Measurements from ENCODE around the gene DBET.
"Not testable (repeated sequence)": the region's sequence is repeated elsewhere in the genome, so short reads cannot be mapped to it uniquely, and the experiment has no call there.

DBET gene

DNA sequence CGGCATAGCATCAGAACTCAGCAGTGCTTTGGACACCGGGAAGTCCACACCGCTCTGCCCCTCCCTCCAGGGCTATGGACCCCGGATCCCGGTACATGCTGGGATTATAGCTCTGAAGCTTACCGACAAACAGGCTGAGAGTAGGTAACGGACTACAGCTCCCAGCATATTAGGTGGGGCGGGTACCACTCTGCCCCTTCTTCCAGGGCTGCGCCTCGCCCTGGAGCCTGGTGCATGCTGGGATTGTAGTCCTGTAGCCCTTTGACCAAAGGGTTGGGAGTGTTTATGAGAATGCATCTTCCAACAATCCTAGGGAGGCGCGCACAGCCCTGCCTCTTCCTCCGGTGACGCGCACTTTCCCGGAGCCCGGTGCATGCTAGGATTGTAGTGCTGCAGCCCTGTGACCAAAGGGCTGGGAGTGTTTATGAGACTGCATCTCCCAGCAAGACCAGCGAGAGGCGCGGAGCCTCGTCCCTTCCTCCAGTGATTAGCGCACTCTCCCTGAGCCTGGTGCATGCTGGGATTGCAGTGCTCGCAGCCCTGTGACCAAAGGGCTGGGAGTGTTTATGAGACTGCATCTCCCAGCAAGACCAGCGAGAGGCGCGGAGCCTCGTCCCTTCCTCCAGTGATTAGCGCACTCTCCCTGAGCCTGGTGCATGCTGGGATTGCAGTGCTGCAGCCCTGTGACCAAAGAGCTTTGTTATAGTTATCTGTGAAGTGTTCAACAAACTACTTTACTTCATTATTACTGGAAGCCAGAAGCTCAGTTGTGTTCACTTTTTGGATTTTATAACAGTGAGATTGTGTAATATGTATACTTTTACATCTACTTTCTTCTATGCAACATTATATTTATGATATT is 14.7 kb upstream of the DBET start:
- DNase-seq (ENCODE audit: low read depth), result not testable (repeated sequence)

DNA sequence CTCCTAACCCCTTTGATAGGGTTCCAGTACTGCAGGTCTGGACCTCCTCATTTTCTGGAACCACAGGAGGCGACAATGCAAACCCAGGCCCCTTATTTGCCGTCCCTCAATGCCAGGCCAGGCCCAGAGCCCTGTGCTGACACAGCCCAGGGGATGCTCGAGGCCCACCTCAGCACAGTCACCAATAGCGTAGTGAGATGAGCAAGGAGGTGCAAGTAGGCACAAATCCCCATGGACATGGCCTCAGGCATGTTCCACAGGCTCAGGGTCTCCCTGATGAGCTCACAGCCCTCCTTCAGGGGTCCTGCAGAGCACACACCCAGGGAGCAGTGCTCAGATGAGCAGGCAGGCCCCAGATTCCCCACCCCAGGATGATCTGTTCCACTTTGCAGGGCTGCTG is 5.3 kb upstream of the DBET start:
- DNase-seq (ENCODE audit: low read depth), result not testable (repeated sequence)

DNA sequence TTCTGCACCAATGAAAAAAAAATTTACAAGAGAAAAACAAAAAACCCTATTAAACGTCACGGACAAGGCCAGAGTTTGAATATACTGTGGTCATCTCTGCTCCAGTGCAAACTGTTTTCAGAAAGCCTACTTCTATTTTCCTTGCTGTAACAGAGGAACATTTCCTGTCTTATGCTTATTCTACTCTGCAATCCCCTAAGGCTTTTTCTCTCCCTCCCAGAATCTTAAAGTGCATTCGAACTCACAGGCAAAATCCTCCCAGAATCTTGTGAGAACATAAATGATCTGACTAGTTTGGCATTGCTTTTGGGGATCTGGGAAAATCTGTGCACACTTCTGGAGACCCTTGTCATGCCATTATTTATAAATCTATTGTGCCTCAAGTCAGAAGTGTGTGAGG is 503 bp downstream of the DBET start:
- DNase-seq (ENCODE audit: low read depth), result not testable (repeated sequence)

DNA sequence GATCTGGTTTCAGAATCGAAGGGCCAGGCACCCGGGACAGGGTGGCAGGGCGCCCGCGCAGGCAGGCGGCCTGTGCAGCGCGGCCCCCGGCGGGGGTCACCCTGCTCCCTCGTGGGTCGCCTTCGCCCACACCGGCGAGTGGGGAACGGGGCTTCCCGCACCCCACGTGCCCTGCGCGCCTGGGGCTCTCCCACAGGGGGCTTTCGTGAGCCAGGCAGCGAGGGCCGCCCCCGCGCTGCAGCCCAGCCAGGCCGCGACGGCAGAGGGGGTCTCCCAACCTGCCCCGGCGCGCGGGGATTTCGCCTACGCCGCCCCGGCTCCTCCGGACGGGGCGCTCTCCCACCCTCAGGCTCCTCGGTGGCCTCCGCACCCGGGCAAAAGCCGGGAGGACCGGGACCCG is 4.0 kb downstream of the DBET start:
- not testable (repeated sequence) for DNase-seq (ENCODE audit: low read depth)

DNA sequence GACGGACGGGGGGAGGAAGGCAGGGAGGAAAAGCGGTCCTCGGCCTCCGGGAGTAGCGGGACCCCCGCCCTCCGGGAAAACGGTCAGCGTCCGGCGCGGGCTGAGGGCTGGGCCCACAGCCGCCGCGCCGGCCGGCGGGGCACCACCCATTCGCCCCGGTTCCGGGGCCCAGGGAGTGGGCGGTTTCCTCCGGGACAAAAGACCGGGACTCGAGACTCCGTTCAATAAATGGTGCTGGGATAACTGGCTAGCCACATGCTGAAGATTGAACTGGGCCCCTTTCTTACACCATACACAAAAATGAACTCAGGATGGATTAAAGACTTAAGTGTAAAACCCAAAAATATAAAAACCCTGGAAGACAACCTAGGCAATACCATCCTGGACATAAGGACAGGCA is 28.8 kb downstream of the DBET start:
- DNase-seq (ENCODE audit: low read depth), result not testable (repeated sequence)

DNA sequence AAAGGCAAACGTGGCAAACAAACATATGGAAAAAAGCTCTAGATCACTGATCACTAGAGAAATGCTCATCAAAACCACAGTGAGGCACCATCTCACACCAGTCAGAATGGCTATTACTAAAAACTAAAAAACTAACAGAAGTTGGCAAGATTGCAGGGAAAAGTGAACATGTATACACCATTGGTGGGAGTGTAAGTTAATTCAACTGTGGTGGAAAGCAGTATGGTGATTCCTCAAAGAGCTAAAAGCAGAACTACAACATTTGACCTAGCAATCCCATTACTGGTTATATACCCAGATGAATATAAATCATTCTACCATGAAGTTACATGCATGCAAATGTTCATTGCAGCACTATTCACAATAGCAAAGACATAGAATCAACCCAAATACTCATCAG is 29.7 kb downstream of the DBET start:
- DNase-seq (ENCODE audit: low read depth), result not testable (repeated sequence)

DNA sequence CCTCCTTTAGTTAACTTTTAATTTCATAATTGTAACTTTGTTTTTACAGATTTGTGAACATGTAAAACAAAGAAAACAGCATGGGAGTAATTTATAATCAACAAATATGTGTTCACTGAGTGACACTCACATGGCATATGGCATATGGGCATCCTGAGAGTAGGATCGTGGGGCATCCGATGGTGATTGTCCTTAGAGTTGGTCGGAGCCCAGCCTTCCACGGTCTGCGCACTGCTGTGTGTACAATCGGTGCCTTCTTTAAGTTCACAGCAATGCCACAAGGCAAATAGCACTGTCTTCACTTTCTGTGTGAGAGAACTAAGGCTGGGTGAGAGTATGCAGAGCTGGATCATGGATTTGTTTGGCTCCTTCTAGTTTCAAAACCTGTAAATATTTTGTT is 31.0 kb downstream of the DBET start:
- DNase-seq (ENCODE audit: low read depth), result not testable (repeated sequence)

DNA sequence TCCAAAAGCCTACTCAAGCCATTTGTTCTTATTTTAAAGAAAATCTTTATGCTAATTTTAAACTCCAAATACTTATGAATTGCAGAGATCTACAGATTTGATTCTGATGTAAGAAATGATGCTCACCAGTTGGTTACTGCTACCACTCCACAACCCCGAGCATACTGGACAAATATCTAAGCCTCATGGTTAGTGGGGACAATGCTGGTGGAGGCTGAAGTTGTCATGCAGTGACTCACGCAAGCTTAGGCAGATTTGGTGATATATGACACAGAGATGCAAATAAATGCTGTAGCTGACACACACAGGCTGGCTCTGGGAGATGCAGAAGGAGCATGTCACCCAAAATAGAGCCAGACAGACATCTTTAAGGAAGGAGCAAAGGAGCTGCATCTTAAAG is 35.3 kb downstream of the DBET start:
- DNase-seq (ENCODE audit: low read depth), result not testable (repeated sequence)

DNA sequence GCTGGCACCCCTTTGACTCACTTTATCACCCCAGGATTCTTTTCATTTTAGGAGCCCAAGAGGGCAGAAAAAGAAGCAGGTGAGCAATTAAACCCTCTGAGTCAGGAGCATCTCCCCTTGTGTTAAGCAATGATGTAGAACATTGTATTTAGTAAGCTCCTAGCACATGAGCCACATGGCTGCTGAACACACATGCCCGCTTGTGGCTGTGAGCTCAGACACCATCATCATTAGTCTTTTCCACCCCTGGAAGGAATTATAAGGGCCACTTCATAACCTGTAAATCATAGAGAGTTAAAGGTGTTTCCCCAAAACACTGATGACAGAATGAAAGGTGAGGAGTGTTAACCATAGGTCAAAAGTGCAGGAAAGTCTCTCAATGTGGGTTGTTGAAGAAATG is 37.2 kb downstream of the DBET start:
- not testable (repeated sequence) for DNase-seq (ENCODE audit: low read depth)

DNA sequence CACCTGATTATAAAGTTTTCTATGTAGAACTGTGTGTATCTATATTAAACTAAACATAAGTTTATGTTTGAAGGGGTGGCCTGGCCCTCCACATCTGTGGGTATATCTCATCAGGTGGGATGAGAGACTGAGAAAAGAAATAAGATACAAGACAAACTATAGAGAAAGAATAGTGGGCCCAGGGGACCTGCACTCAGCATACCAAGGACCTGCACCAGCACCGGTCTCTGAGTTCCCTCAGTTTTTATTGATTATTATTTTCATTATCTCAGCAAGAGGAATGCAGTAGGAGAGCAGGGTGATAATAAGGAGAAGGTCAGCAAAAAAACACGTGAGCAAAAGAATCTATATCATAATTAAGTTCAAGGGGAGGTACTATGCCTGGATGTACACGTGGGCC is 41.9 kb downstream of the DBET start:
- DNase-seq (ENCODE audit: low read depth), result not testable (repeated sequence)

DNA sequence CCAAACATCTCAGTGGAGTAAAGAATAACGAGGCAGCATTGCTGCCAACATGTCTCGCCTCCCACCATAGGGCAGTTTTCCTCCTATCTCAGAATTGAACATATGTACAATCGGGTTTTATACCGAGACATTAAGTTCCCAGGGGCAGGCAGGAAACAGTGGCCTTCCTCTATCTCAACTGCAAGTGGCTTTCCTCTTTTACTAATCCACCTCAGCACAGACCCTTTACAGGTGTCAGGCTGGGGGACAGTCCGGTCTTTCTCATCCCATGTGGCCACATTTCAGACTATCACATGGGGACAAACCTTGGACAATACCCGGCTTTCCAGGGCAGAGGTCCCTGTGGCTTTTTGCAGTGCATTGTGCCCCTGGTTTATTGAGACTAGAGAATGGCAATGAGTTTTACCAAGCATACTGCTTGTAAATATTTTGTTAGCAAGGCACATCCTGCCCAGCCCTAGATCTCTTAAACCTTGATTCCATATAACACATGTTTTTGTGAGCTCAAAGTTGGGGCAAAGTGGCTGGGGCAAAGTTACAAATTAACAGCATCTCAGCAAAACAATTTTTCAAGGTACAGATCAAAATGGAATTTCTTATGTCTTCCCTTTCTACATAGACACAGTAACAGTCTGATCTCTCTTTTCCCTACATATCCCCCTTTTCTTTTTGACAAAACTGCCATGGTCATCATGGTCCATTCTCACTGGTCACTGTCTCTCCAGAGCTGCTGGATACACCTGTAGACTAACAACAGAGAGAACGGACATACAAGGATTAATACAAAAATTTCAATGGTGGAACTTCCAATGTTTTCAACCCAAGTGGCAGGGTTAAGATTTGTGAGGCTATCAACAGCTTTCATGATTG is 42.5 kb downstream of the DBET start:
- DNase-seq (ENCODE audit: low read depth), result not testable (repeated sequence)

DNA sequence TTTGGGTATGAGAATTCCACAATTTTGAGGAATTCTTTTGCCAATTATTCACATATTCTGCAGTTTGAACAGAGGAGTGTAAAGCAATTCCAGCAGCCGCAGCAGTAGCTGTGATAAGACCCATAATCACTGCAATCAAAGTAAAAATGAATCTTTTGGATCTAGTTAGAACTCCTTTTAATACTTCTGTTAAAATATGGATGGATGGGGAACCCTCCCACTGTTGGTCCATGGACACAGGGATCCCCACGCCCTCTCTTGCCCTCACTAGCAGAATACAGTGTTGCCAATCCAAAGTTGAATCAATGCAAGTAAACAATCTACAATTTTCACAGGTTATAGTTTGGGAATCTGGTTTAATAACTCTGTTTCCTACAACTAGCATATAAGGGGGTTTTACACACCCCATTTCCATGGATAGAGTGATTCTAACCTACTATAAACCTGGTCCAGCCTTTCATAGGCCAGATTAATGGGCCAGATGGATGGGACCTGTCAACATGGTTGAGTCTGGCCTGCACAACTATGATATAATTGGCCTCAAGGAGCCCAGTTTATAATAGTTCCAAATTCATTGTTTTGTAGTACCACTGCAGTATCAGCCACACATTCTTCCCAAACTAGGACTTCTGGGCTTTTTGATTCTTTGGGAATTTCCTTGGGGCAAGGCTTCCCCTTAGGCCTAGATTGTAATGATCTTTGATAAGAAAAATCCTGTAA is 43.6 kb downstream of the DBET start:
- not testable (repeated sequence) for DNase-seq (ENCODE audit: low read depth)

DNA sequence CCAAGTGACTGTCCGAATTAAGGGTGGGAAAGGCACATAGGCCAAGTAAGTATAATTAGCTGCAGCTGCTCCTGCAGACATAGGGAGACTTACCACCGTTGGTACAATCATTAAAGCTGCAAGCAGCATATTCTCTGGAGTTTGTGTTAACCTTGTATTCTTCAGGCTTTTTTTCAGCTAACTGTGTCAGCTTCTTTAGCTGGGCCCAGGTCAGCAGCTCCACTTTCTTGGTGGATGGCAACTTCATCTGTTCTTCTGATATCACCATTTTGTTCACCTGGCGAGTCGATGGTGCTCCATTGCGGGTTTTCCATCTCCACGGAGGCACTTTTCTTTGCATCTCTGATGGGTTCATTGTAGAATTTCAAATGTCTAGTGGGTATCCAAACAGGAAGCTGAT is 44.5 kb downstream of the DBET start:
- not testable (repeated sequence) for DNase-seq (ENCODE audit: low read depth)

DNA sequence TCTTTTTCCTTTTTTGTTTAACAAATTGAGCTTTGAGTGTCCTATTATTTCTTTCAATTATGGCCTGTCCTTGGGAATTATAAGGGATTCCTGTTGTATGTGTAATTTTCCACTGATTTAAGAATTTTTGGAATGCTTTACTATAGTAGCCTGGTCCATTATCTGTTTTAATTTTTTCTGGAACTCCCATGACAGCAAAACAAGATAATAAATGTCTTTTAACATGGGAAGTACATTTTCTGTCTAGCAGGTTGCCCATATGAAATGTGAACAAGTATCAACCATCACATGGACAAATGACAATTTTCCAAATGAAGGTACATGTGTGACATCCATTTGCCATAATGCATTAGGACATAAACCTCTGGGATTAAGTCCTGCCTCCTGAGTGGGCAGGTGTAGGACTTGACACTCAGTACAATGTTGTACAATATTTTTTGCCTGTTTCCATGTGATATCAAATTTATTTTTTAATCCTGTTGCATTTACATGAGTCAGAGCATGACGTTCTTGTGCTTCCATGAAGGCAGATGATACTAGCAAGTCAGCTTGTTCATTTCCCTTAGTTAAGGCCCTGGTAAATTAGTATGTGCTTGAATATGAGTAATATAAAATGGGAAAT is 45.2 kb downstream of the DBET start:
- not testable (repeated sequence) for DNase-seq (ENCODE audit: low read depth)

DNA sequence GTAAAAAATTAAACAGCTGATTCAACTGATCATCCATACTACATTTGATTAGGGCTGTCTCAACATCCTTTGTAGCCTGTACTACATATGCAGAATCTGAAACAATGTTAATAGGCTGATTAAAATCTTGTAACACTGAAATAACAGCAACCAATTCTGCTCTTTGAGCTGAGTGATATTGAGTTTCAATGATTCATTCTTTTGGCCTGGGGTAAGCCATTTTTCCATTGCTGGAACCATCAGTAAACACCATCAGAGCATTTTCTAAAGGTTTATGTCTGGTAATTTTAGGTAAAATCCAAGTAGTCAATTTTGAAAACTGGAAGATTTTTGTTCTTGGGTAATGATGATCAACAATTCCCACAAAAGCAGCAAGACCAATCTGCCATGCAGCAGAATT is 45.7 kb downstream of the DBET start:
- not testable (repeated sequence) for DNase-seq (ENCODE audit: low read depth)

DNA sequence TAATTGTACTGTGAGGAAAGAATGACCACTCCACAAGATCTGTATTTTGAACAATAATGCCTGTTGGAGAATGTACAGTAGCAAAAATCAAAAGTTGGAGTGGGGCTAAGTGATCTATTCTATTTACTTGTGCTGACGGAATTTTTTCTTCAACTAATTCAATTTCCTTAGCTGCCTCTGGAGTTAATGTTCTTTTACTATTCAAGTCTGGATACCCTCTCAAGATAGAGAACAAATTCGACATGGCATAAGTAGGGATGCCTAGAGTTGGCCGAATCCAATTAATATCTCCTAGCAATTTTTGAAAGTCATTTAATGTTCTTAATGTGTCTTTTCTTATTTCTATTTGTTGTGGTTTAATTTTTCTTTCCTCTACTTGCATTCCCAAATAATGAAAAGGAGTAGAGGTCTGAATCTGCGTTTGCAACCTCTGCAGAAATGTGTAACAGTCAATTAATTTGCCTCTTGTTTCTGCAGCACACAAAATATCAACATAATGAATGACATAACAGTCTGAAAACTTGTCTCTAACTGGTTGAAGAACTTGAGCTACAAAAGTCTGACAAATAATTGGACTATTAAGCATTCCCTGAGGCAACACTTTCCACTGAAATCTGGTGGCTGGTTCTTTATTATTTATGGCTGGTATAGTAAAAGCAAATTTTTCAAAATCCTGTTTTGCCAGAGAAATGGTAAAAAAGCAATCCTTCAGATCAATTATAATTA is 46.4 kb downstream of the DBET start:
- DNase-seq (ENCODE audit: low read depth), result not testable (repeated sequence)

DNA sequence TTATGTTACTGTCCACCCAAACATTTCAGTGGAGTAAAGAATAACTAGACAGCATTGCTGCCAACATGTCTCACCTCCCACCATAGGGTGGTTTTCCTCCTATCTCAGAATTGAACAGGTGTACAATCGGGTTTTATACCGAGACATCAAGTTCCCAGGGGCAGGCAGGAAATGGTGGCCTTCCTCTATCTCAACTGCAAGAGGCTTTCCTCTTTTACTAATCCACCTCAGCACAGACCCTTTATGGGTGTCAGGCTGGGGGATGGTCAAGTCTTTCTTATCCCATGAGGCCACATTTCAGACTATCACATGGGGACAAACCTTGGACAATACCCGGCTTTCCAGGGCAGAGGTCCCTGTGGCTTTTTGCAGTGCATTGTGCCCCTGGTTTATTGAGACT is 48.6 kb downstream of the DBET start:
- not testable (repeated sequence) for DNase-seq (ENCODE audit: low read depth)

DNA sequence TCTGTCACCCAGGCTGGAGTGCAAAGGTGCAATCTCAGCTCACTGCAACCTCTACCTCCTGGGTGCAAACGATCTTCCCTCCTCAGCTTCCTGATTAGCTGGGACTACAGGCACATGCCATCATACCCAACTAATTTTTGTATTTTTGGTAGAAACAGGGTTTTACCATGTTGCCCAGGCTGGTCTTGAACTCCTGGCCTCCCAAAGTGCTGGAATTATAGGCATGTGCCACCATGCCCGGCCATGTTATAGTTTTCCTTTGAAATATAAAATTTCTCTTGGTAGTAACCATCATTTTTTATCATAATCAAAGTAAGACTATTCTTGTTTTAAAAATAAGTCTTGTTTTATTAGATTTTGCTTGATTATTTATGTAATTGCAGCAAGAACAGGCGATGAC is 50.7 kb downstream of the DBET start:
- not testable (repeated sequence) for DNase-seq (ENCODE audit: low read depth)
